Osteoblast (primary cell): ENCODE results near the gene GSTCD. TPM values are rescaled to one million over a fixed set of nuclear protein-coding genes. Genes with fewer than 3 reads are reported as not detected.

Source experiments
- DNase-seq: peaks from one replicate; pipeline ENCODE4 v3.0.0; 2011; ENCODE audit warnings: low spot score, mixed read lengths; ENCODE audit not compliant: insufficient read length; ENCODE audit errors: missing footprints
- H2AFZ ChIP-seq: 2 replicates; pipeline ENCODE4 v1.6.0; 2011; ENCODE audit warnings: mild to moderate bottlenecking, low read length
- H3K27ac ChIP-seq: 2 replicates; pipeline ENCODE4 v1.5.1; 2011; ENCODE audit warnings: mild to moderate bottlenecking, low read depth, low read length, moderate library complexity
- H3K27me3 ChIP-seq: 2 replicates; pipeline ENCODE4 v1.6.0; 2012; ENCODE audit warnings: mild to moderate bottlenecking, control low read depth, inconsistent platforms, low read length, moderate library complexity; ENCODE audit not compliant: insufficient read depth
- H3K36me3 ChIP-seq: 2 replicates; pipeline ENCODE4 v1.5.1; 2011; ENCODE audit warnings: mild to moderate bottlenecking, low read length, control low read depth, moderate library complexity; ENCODE audit not compliant: insufficient read depth
- H3K4me1 ChIP-seq: 2 replicates; pipeline ENCODE4 v1.5.1; 2011; ENCODE audit warnings: mild to moderate bottlenecking, low read length, control low read depth, moderate library complexity; ENCODE audit not compliant: insufficient read depth
- H3K4me2 ChIP-seq: 2 replicates; pipeline ENCODE4 v1.6.0; 2011; ENCODE audit warnings: mild to moderate bottlenecking, low read length; ENCODE audit not compliant: insufficient read depth
- H3K4me3 ChIP-seq: fragments of 200-600 bp; sonication (generic); 3 replicates; pipeline ENCODE4 v1.5.1; 2012; ENCODE audit warnings: mild to moderate bottlenecking, low read length, inconsistent platforms; ENCODE audit not compliant: insufficient read depth
- H3K79me2 ChIP-seq: 2 replicates; pipeline ENCODE4 v1.6.0; 2012; ENCODE audit warnings: mild to moderate bottlenecking, low read length, control low read depth, inconsistent platforms; ENCODE audit not compliant: insufficient read depth
- H3K9me3 ChIP-seq: 2 replicates; pipeline ENCODE4 v1.5.1; 2011; ENCODE audit warnings: low read depth, low read length, control low read depth
- H4K20me1 ChIP-seq: 2 replicates; pipeline ENCODE4 v1.6.0; 2012; ENCODE audit warnings: mild to moderate bottlenecking, low read length, control low read depth; ENCODE audit not compliant: insufficient read depth
- CTCF ChIP-seq: IDR thresholded peaks from 2 replicates; pipeline ENCODE4 v1.5.1; 2011; ENCODE audit warnings: mild to moderate bottlenecking, low read depth, low read length, moderate library complexity; ENCODE audit errors: extremely low read depth
- total RNA-seq: library from RNA; depleted of rRNA; stranded (reverse); fragments of >200 nt; gene quantifications from 2 replicates; pipeline ENCODE4 v1.2.3, GENCODE V29; 2012

GSTCD gene
- total RNA-seq, 1 donor: 6.9 TPM

GRCh38 chr4:105808030-105808749, 99.6 kb downstream of the GSTCD start:
- no peaks in the 10 kb centered on the region for H3K36me3 ChIP-seq
- no peaks in the 10 kb centered on the region for H3K9me3 ChIP-seq
- peak overlapping the region; percentile 63 for H3K4me3 ChIP-seq
- H4K20me1 ChIP-seq: no peaks in the 10 kb centered on the region
- no peak for TF ChIP-seq CTCF
- DNase-seq: no peak
- no peaks in the 10 kb centered on the region for H3K79me2 ChIP-seq
- H3K4me2 ChIP-seq: peak overlapping the region; percentile 76
- peak overlapping the region; percentile 52 for H2AFZ ChIP-seq
- H3K4me1 ChIP-seq: peaks cover 13% of the 10 kb centered on the region
- H3K27ac ChIP-seq: peak overlapping the region; percentile 54
- no peaks in the 10 kb centered on the region for H3K27me3 ChIP-seq

GRCh38 chr4:105808750-105809041, 100.1 kb downstream of the GSTCD start:
- peak overlapping the region; percentile 76 for H3K4me2 ChIP-seq
- DNase-seq: no peak
- no peaks in the 10 kb centered on the region for H3K79me2 ChIP-seq
- H3K27ac ChIP-seq: peak overlapping the region; percentile 54
- no peaks in the 10 kb centered on the region for H3K27me3 ChIP-seq
- no peaks in the 10 kb centered on the region for H4K20me1 ChIP-seq
- TF ChIP-seq CTCF: no peak
- H3K36me3 ChIP-seq: no peaks in the 10 kb centered on the region
- H2AFZ ChIP-seq: peak overlapping the region; percentile 52
- no peaks in the 10 kb centered on the region for H3K9me3 ChIP-seq
- peak overlapping the region; percentile 63 for H3K4me3 ChIP-seq
- H3K4me1 ChIP-seq: peaks cover 13% of the 10 kb centered on the region

- no peaks in the 10 kb centered on the region for H3K4me1 ChIP-seq
- DNase-seq: no peak
- H2AFZ ChIP-seq: peak overlapping the region; percentile 6
- H3K27me3 ChIP-seq: no peaks in the 10 kb centered on the region
- H3K27ac ChIP-seq: no peak overlapping the region
- TF ChIP-seq CTCF: no peak
- H3K79me2 ChIP-seq: no peaks in the 10 kb centered on the region
- no peak overlapping the region for H3K4me2 ChIP-seq
- H3K36me3 ChIP-seq: no peaks in the 10 kb centered on the region
- no peaks in the 10 kb centered on the region for H3K9me3 ChIP-seq
- no peak overlapping the region for H3K4me3 ChIP-seq
- no peaks in the 10 kb centered on the region for H4K20me1 ChIP-seq
Observed at GRCh38 chr4:105815701-105816100, 107.1 kb downstream of the GSTCD start.

- Histone ChIP-seq H3K27me3 (no peaks in the 10 kb centered on the region), H3K4me2 (no peak overlapping the region), H3K4me3 (no peak overlapping the region), H3K27ac (no peak overlapping the region), H2AFZ (no peak overlapping the region), H4K20me1 (no peaks in the 10 kb centered on the region), H3K4me1 (no peaks in the 10 kb centered on the region), H3K9me3 (no peaks in the 10 kb centered on the region), H3K79me2 (no peaks in the 10 kb centered on the region), H3K36me3 (no peaks in the 10 kb centered on the region)
- TF ChIP-seq CTCF: no peak
- DNase-seq: no peak
Observed at GRCh38 chr4:105822061-105822460, 113.5 kb downstream of the GSTCD start.
